H1 (cell line): ENCODE results near the gene CDKL1. TPM values are rescaled to one million over a fixed set of nuclear protein-coding genes. Genes with fewer than 3 reads are reported as not detected.

Experiments used
- CTCF ChIA-PET: fragments of 300-600 bp; sonication (Branson Sonifier 250); formaldehyde crosslinking; loops from one replicate; lab custom pipeline; 2021; ENCODE audit not compliant: partially characterized antibody; lab: Charles Lee
- POLR2A ChIA-PET: fragments of 300-600 bp; sonication (Branson Sonifier 250); formaldehyde crosslinking; loops from one replicate; lab custom pipeline; 2021; ENCODE audit warnings: inconsistent platforms; ENCODE audit not compliant: partially characterized antibody; lab: Charles Lee
- DNase-seq, 2 experiments: peaks; one replicate each; pipeline versions ENCODE4 v3.0.0 to v3.0.0-alpha.2; 2010 to 2022; ENCODE audit warnings: low spot score in 2 of 2, low read depth in 1 of 2, mixed read lengths in 1 of 2
- FAIRE-seq: peaks from 2 replicates; lab custom pipeline; 2011; peaks lifted over from hg19 to GRCh38; lab: Jason Lieb, UNC
- H2AFZ ChIP-seq: 2 replicates; pipeline ENCODE4 v1.8.1; 2012; ENCODE audit warnings: low read length, inconsistent platforms
- H2AK5ac ChIP-seq: 2 replicates; pipeline ENCODE4 v1.6.1; 2013; ENCODE audit warnings: low read depth, low read length
- H2BK120ac ChIP-seq: replicated peaks from 2 replicates; pipeline ENCODE3; 2013; ENCODE audit warnings: low read depth, low read length, inconsistent platforms
- H2BK12ac ChIP-seq: 2 replicates; pipeline ENCODE4 v1.6.1; 2013; ENCODE audit warnings: low read depth, low read length
- H2BK15ac ChIP-seq: 2 replicates; pipeline ENCODE4 v1.6.1; 2013; ENCODE audit warnings: low read length
- H2BK20ac ChIP-seq: 2 replicates; pipeline ENCODE4 v1.6.1; 2013; ENCODE audit warnings: low read length
- H2BK5ac ChIP-seq: 2 replicates; pipeline ENCODE4 v1.6.1; 2013; ENCODE audit warnings: low read depth, low read length
- H3K14ac ChIP-seq: 2 replicates; pipeline ENCODE4 v1.6.1; 2013; ENCODE audit warnings: inconsistent platforms; ENCODE audit not compliant: insufficient read length
- H3K18ac ChIP-seq: 2 replicates; pipeline ENCODE4 v1.6.1; 2013; ENCODE audit warnings: low read length; ENCODE audit errors: extremely low read depth
- H3K23ac ChIP-seq: 2 replicates; pipeline ENCODE4 v1.6.1; 2013; ENCODE audit warnings: inconsistent platforms; ENCODE audit not compliant: insufficient read length
- H3K23me2 ChIP-seq: 2 replicates; pipeline ENCODE4 v1.6.1; 2013; ENCODE audit warnings: low read depth, low read length
- H3K27ac ChIP-seq: 2 replicates; pipeline ENCODE4 v1.6.1; 2011; ENCODE audit warnings: low read depth, low read length, inconsistent platforms
- H3K27me3 ChIP-seq, 4 experiments: replicated peaks in 1 of 4; 1 replicate in 1 of 4; 2 replicates in 3 of 4; pipeline versions ENCODE4 v1.6.1 to v1.8.1; 2011 to 2013; ENCODE audit warnings: low read length in 3 of 4, mild to moderate bottlenecking in 3 of 4, inconsistent platforms in 2 of 4, mixed read lengths in 2 of 4, moderate library complexity in 1 of 4; ENCODE audit not compliant: control insufficient read depth in 3 of 4, insufficient read depth in 3 of 4; ENCODE audit errors: extremely low read depth in 1 of 4
- H3K36me3 ChIP-seq, 4 experiments: 2 replicates each; pipeline versions ENCODE4 v1.6.1 to v1.8.1; 2011 to 2013; ENCODE audit warnings: mild to moderate bottlenecking in 4 of 4, low read length in 3 of 4, moderate library complexity in 2 of 4, control low read depth in 1 of 4, inconsistent platforms in 1 of 4; ENCODE audit not compliant: insufficient read depth in 4 of 4, control insufficient read depth in 2 of 4
- H3K4ac ChIP-seq: replicated peaks from 2 replicates; pipeline ENCODE3; 2013; ENCODE audit warnings: low read length, low read depth, mixed read lengths, inconsistent platforms; ENCODE audit not compliant: insufficient read length
- H3K4me1 ChIP-seq, 4 experiments: replicated peaks in 1 of 4; 1 replicate in 1 of 4; 2 replicates in 3 of 4; pipeline versions ENCODE4 v1.6.1 to v1.8.1; 2011 to 2013; ENCODE audit warnings: low read length in 3 of 4, inconsistent platforms in 2 of 4, mixed read lengths in 1 of 4; ENCODE audit not compliant: insufficient read depth in 4 of 4, control insufficient read depth in 3 of 4
- H3K4me2 ChIP-seq, 2 experiments: 2 replicates each; pipeline versions ENCODE4 v1.6.1 to v1.8.1; 2011 to 2013; ENCODE audit warnings: low read depth in 2 of 2, low read length in 2 of 2, control low read depth in 1 of 2, inconsistent platforms in 1 of 2, mild to moderate bottlenecking in 1 of 2; ENCODE audit not compliant: insufficient read depth in 1 of 2
- H3K4me3 ChIP-seq, 4 experiments: fragments of 200-600, 300-600 bp in 1 of 4; sonication (generic), shearing (Covaris generic), sonication (Bioruptor Twin) in 1 of 4; 2 replicates each; pipeline versions ENCODE4 v1.5.1 to v1.8.1; 2011 to 2016; ENCODE audit warnings: low read length in 4 of 4, low read depth in 3 of 4, control low read depth in 2 of 4, inconsistent platforms in 2 of 4, mild to moderate bottlenecking in 2 of 4, mixed read lengths in 1 of 4, moderate library complexity in 1 of 4; ENCODE audit not compliant: insufficient read depth in 2 of 4; ENCODE audit errors: extremely low read depth in 1 of 4
- H3K56ac ChIP-seq: replicated peaks from 2 replicates; pipeline ENCODE3; 2013; ENCODE audit warnings: low read depth, mild to moderate bottlenecking, mixed read lengths, low read length, inconsistent platforms; ENCODE audit not compliant: insufficient read length
- H3K79me1 ChIP-seq: 2 replicates; pipeline ENCODE4 v1.6.1; 2013; ENCODE audit warnings: low read depth, low read length, control low read depth
- H3K79me2 ChIP-seq, 2 experiments: 2 replicates each; pipeline versions ENCODE4 v1.6.1 to v1.8.1; 2012 to 2013; ENCODE audit warnings: low read length in 2 of 2, mild to moderate bottlenecking in 2 of 2, inconsistent platforms in 1 of 2; ENCODE audit not compliant: insufficient read depth in 2 of 2, control insufficient read depth in 1 of 2
- H3K9ac ChIP-seq, 4 experiments: replicated peaks in 1 of 4; 1 replicate in 1 of 4; 2 replicates in 3 of 4; pipeline versions ENCODE4 v1.6.1 to v1.8.1; 2011 to 2013; ENCODE audit warnings: low read depth in 3 of 4, low read length in 3 of 4, control low read depth in 2 of 4, mild to moderate bottlenecking in 2 of 4, moderate library complexity in 2 of 4, inconsistent platforms in 1 of 4; ENCODE audit errors: extremely low read depth in 1 of 4
- H3K9me3 ChIP-seq, 2 experiments: 2 replicates each; pipeline versions ENCODE4 v1.6.1 to v1.8.1; 2012 to 2013; ENCODE audit warnings: mild to moderate bottlenecking in 2 of 2, moderate library complexity in 2 of 2, control low read depth in 1 of 2, inconsistent platforms in 1 of 2, low read depth in 1 of 2, low read length in 1 of 2, mixed read lengths in 1 of 2; ENCODE audit not compliant: insufficient read depth in 2 of 2
- H4K20me1 ChIP-seq, 2 experiments: replicated peaks in 1 of 2; 2 replicates each; pipeline versions ENCODE3 to v1.8.1; 2011 to 2013; ENCODE audit warnings: inconsistent platforms in 2 of 2, low read length in 2 of 2, mild to moderate bottlenecking in 1 of 2; ENCODE audit not compliant: insufficient read depth in 2 of 2, control insufficient read depth in 1 of 2
- H4K5ac ChIP-seq: 2 replicates; pipeline ENCODE4 v1.6.1; 2013; ENCODE audit warnings: low read length, low read depth, mixed read lengths, inconsistent platforms; ENCODE audit not compliant: insufficient read length
- H4K8ac ChIP-seq: 2 replicates; pipeline ENCODE4 v1.8.0; 2013; ENCODE audit warnings: mild to moderate bottlenecking, moderate library complexity, low read length, inconsistent platforms; ENCODE audit not compliant: insufficient read depth; ENCODE audit errors: extremely low read depth
- H4K91ac ChIP-seq: replicated peaks from 2 replicates; pipeline ENCODE3; 2013; ENCODE audit warnings: low read length, mixed read lengths, inconsistent platforms; ENCODE audit not compliant: insufficient read length
- BCL11A ChIP-seq, 2 experiments: IDR thresholded peaks; one replicate each; pipeline ENCODE4 v1.6.1; 2011; ENCODE audit warnings: low read depth in 2 of 2, low read length in 2 of 2, mild to moderate bottlenecking in 2 of 2
- BRCA1 ChIP-seq: IDR thresholded peaks from 2 replicates; pipeline ENCODE4 v1.6.1; 2012; ENCODE audit warnings: low read depth, low read length, improper control_type of control experiment
- CHD1 ChIP-seq: IDR thresholded peaks from 2 replicates; pipeline ENCODE4 v1.6.1; 2012; ENCODE audit warnings: low read depth, low read length, improper control_type of control experiment
- CREB1 ChIP-seq: IDR thresholded peaks from 2 replicates; pipeline ENCODE4 v1.6.1; 2012; ENCODE audit warnings: inconsistent platforms
- HDAC2 ChIP-seq, 2 experiments: fragments of 300-600 bp in 1 of 2; sonication (generic) in 1 of 2; IDR thresholded peaks; 2 replicates each; pipeline ENCODE4 v1.6.1; 2011 to 2012; ENCODE audit warnings: low read depth in 2 of 2, low read length in 2 of 2, mild to moderate bottlenecking in 2 of 2, moderate library complexity in 2 of 2, borderline replicate concordance in 1 of 2, inconsistent platforms in 1 of 2
- JUN ChIP-seq: IDR thresholded peaks from 2 replicates; pipeline ENCODE4 v1.6.1; 2011; ENCODE audit warnings: low read depth, mild to moderate bottlenecking, improper control_type of control experiment, low read length
- KDM4A ChIP-seq: IDR thresholded peaks from one replicate; pipeline ENCODE4 v1.7.1; 2012; ENCODE audit warnings: low read depth, mild to moderate bottlenecking, moderate library complexity, low read length, inconsistent platforms; ENCODE audit not compliant: severe bottlenecking
- POU5F1 ChIP-seq: IDR thresholded peaks from 2 replicates; pipeline ENCODE4 v1.6.1; 2011; ENCODE audit warnings: low read depth, mild to moderate bottlenecking, low read length, moderate library complexity
- RAD21 ChIP-seq, 2 experiments: IDR thresholded peaks in 1 of 2; conservative IDR thresholded peaks in 1 of 2; 2 replicates each; pipeline ENCODE4 v1.6.1; 2011; ENCODE audit warnings: low read depth in 2 of 2, low read length in 2 of 2, improper control_type of control experiment in 1 of 2, inconsistent platforms in 1 of 2, mild to moderate bottlenecking in 1 of 2, moderate library complexity in 1 of 2
- RBBP5 ChIP-seq: IDR thresholded peaks from 2 replicates; pipeline ENCODE4 v1.7.1; 2012; ENCODE audit warnings: low read depth, mild to moderate bottlenecking, inconsistent platforms, low read length, moderate library complexity, borderline replicate concordance
- SP2 ChIP-seq: IDR thresholded peaks from 2 replicates; pipeline ENCODE4 v1.6.1; 2012; ENCODE audit warnings: mild to moderate bottlenecking, low read length, inconsistent platforms
- WGBS, 2 experiments: shearing (Covaris generic) in 1 of 2; methylation state at CpG; one replicate each; pipeline versions ENCODE4 v1.1.6 to v1.1.7; 2013 to 2015; ENCODE audit warnings: low lambda C conversion rate in 2 of 2, mixed read lengths in 2 of 2, inconsistent platforms in 1 of 2, low coverage in 1 of 2, missing lambda C conversion rate in 1 of 2; ENCODE audit not compliant: insufficient replicate concordance in 2 of 2, insufficient coverage in 1 of 2, insufficient read length in 1 of 2; ENCODE audit errors: extremely low coverage in 1 of 2, missing lambda C conversion rate in 1 of 2; 5-methylcytosine and 5-hydroxymethylcytosine counted together
- polyA plus RNA-seq, 7 experiments: library from polyadenylated mRNA; depleted of rRNA in 3 of 7; stranded (reverse) in 5 of 7; unstranded in 2 of 7; fragments of >200 nt in 5 of 7; fragments of 200-250 nt in 2 of 7; gene quantifications; 1 replicate in 5 of 7; 2 replicates in 1 of 7; 4 replicates in 1 of 7; pipeline versions ENCODE4 v1.2.1 to v1.2.3, GENCODE V29; 2011 to 2013; ENCODE audit warnings: missing spikeins in 2 of 7, mixed read lengths in 2 of 7
- total RNA-seq: library from RNA; stranded (reverse); fragmentation: NEBNext Ultra II Directional; extraction: Animal tissue kit (Norgen Biotek cat#: 25700); gene quantifications from 2 replicates; pipeline ENCODE4 v1.2.1, GENCODE V29; 2021

Gene CDKL1
- total and polyA plus RNA-seq, 2 of the 8 experiments (the other 6 are each of a cell fraction or from before 2014, with no cell fraction given): 1.2 to 2.2 TPM

- H3K9me3 ChIP-seq: peaks cover 0 to 3% of the 10 kb centered on the region in 2 experiments; a peak in 1 of 4 replicates
- H2BK15ac ChIP-seq: no peak overlapping the region
- H4K8ac ChIP-seq: no peak overlapping the region
- CTCF ChIA-PET: interaction anchor here (0.6 to 1.3 kb wide), 3 partner anchors 11 to 352 kb away, joined by 3 to 5 read pairs (median 3); no protein-coding TSS in a partner anchor
- no peak for DNase-seq
- no peak overlapping the region for H4K91ac ChIP-seq
- no peaks in the 10 kb centered on the region for H3K4me1 ChIP-seq
- TF ChIP-seq CHD1 (no peak), KDM4A (no peak), CREB1 (no peak), SP2 (no peak), BRCA1 (no peak), HDAC2 (IDR thresholded peaks at IDR 0.05; ENCODE audit: borderline replicate concordance in 1 of 2, low read depth in 2 of 2, low read length in 2 of 2) (no peak), POU5F1 (no peak), JUN (no peak), BCL11A (IDR thresholded peaks at IDR 0.05; ENCODE audit: low read depth in 2 of 2, low read length in 2 of 2) (no peak), RAD21 (IDR thresholded peaks at IDR 0.05 in 1 of 2, conservative IDR thresholded peaks at IDR 0.05 in 1 of 2; ENCODE audit: low read depth in 2 of 2, low read length in 2 of 2) (no peak), RBBP5 (no peak)
- no peak overlapping the region for H3K4ac ChIP-seq
- H2BK120ac ChIP-seq: no peak overlapping the region
- no peak for FAIRE-seq
- H2BK5ac ChIP-seq: no peak overlapping the region
- H3K23ac ChIP-seq: no peak overlapping the region
- H3K14ac ChIP-seq: no peak overlapping the region
- no peak overlapping the region for H3K27ac ChIP-seq
- no peak overlapping the region for H3K18ac ChIP-seq
- peaks cover 2 to 36% (median 12%) of the 10 kb centered on the region in 4 experiments; a peak in 6 of 8 replicates for H3K36me3 ChIP-seq
- H2AFZ ChIP-seq: no peak overlapping the region
- H3K4me2 ChIP-seq: no peak overlapping the region
- no peaks in the 10 kb centered on the region for H3K79me2 ChIP-seq
- H4K20me1 ChIP-seq: no peaks in the 10 kb centered on the region
- H3K79me1 ChIP-seq: no peaks in the 10 kb centered on the region
- H3K4me3 ChIP-seq: no peak overlapping the region
- 98% methylated on average over 7 of the region's 7 CpGs; no CpG with 5 or more reads in 1 of the 2 experiments for WGBS, 2 experiments
- POLR2A ChIA-PET: no interaction called here
- no peaks in the 10 kb centered on the region for H3K27me3 ChIP-seq
- H4K5ac ChIP-seq: no peak overlapping the region
- no peak overlapping the region for H2BK20ac ChIP-seq
- no peak overlapping the region for H2BK12ac ChIP-seq
- no peak overlapping the region for H3K56ac ChIP-seq
- H3K23me2 ChIP-seq: no peaks in the 10 kb centered on the region
- no peak overlapping the region for H2AK5ac ChIP-seq
- H3K9ac ChIP-seq: no peak overlapping the region
These were observed 24.8 kb upstream of the CDKL1 start for GRCh38 chr14:50421499-50421898.
